Hepatocyte (in vitro differentiated cells): ENCODE data around the gene SMAD1.

ENCODE experiments used
- EZH2phosphoT487 ChIP-seq: fragments of 200-600 bp; sonication (generic); IDR thresholded peaks from one replicate; pipeline ENCODE4 v1.6.1; 2018; ENCODE audit warnings: antibody characterized with exemption, mild to moderate bottlenecking, low read depth, moderate library complexity; ENCODE audit not compliant: unreplicated experiment, severe bottlenecking
- TF ChIP-seq, protein P1 (sequence below): fragments of 200-600 bp; sonication (generic); IDR thresholded peaks from 2 replicates; pipeline ENCODE4 v1.5.1; 2016; ENCODE audit warnings: antibody characterized with exemption, mild to moderate bottlenecking; ENCODE audit not compliant: poor library complexity

DNA sequence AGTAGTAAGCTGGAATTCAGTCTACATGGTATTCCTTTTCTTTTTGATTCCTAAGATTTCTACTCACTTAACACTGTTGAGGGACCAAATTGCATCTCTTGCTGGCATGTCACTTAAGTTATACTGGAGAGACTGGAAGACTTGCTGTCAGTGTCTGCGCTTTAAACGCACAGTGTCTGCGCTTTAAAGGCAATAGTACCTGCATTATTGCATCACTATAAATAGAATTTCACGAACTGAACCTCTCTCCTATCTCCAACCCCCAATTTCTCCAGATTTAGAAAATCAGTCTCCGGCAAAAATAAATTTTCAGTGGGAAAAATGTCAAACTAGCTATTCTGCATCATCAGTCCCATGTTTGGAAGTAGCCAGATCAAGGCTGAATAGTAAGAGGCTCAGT lies 21.2 kb downstream of the SMAD1 start:
- TF ChIP-seq, protein P1, sequence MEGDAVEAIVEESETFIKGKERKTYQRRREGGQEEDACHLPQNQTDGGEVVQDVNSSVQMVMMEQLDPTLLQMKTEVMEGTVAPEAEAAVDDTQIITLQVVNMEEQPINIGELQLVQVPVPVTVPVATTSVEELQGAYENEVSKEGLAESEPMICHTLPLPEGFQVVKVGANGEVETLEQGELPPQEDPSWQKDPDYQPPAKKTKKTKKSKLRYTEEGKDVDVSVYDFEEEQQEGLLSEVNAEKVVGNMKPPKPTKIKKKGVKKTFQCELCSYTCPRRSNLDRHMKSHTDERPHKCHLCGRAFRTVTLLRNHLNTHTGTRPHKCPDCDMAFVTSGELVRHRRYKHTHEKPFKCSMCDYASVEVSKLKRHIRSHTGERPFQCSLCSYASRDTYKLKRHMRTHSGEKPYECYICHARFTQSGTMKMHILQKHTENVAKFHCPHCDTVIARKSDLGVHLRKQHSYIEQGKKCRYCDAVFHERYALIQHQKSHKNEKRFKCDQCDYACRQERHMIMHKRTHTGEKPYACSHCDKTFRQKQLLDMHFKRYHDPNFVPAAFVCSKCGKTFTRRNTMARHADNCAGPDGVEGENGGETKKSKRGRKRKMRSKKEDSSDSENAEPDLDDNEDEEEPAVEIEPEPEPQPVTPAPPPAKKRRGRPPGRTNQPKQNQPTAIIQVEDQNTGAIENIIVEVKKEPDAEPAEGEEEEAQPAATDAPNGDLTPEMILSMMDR = no peak
- TF ChIP-seq EZH2phosphoT487 = no peak
